Keratinocyte (primary cell): Measurements from ENCODE around the gene PYM1.

Experiments
- EZH2 ChIP-seq: IDR thresholded peaks from one replicate; pipeline ENCODE4 v1.6.1; 2012; ENCODE audit warnings: inconsistent platforms, mild to moderate bottlenecking, low read length, moderate library complexity
- TF ChIP-seq, protein P1 (sequence below), 3 experiments: IDR thresholded peaks in 1 of 3; conservative IDR thresholded peaks in 1 of 3; optimal IDR thresholded peaks in 1 of 3; 2 replicates in 2 of 3; 3 replicates in 1 of 3; pipeline versions ENCODE3 to v1.5.1; 2011; ENCODE audit warnings: low read length in 3 of 3, mild to moderate bottlenecking in 3 of 3, moderate library complexity in 2 of 3, control low read depth in 1 of 3, inconsistent platforms in 1 of 3; ENCODE audit not compliant: insufficient read depth in 2 of 3; ENCODE audit errors: extremely low read depth in 1 of 3

DNA sequence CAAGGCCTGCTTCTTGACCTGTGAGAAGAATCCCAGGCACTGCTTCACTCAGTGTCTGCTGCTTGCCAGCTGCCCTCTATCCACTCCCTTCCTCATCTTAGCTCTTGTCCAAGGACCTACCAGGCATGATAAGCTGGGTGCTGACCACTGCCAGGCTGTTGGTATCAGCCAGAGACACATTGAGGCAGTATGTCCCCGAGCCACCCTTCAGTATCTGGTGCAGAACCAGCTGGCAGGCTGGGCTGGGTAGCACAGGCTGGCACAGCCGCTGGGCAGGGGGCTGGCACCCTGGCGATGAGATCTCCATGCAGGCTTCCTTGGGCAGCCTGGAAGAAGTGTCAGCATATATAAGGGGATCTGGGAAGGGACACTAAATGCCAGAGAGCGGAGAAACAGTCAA lies 27.6 kb upstream of the PYM1 start:
- TF ChIP-seq, protein P1, sequence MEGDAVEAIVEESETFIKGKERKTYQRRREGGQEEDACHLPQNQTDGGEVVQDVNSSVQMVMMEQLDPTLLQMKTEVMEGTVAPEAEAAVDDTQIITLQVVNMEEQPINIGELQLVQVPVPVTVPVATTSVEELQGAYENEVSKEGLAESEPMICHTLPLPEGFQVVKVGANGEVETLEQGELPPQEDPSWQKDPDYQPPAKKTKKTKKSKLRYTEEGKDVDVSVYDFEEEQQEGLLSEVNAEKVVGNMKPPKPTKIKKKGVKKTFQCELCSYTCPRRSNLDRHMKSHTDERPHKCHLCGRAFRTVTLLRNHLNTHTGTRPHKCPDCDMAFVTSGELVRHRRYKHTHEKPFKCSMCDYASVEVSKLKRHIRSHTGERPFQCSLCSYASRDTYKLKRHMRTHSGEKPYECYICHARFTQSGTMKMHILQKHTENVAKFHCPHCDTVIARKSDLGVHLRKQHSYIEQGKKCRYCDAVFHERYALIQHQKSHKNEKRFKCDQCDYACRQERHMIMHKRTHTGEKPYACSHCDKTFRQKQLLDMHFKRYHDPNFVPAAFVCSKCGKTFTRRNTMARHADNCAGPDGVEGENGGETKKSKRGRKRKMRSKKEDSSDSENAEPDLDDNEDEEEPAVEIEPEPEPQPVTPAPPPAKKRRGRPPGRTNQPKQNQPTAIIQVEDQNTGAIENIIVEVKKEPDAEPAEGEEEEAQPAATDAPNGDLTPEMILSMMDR (optimal IDR thresholded peaks at IDR 0.05 in 1 of 3, IDR thresholded peaks at IDR 0.05 in 1 of 3, conservative IDR thresholded peaks at IDR 0.05 in 1 of 3; ENCODE audit: extremely low read depth in 1 of 3, insufficient read depth in 2 of 3, low read length in 3 of 3), result no peak
- TF ChIP-seq EZH2, result no peak
